HL-60 (cell line): ENCODE data around the gene LAS1L.

ENCODE experiments used
- DNase-seq, 2 experiments: peaks; one replicate each; pipeline ENCODE4 v3.0.0-alpha.2; 2010 to 2020; ENCODE audit warnings: low read depth in 1 of 2, low spot score in 1 of 2
- H3K27ac ChIP-seq: fragments of 250-450 bp; sonication (Bioruptor Pico); replicated peaks from 2 replicates; pipeline ENCODE4 v1.5.1; 2020; ENCODE audit warnings: mild to moderate bottlenecking, moderate library complexity
- H3K27me3 ChIP-seq: fragments of 250-450 bp; sonication (Bioruptor Pico); 2 replicates; pipeline ENCODE4 v1.5.1; 2021; ENCODE audit warnings: mild to moderate bottlenecking, moderate library complexity; ENCODE audit not compliant: insufficient read depth, poor library complexity, severe bottlenecking
- H3K4me3 ChIP-seq: replicated peaks from 2 replicates; pipeline ENCODE4 v1.5.1; 2011; ENCODE audit warnings: mild to moderate bottlenecking, control low read depth, low read length; ENCODE audit not compliant: insufficient read depth
- CTCF ChIP-seq: IDR thresholded peaks from one replicate; pipeline ENCODE4 v1.5.1; 2011; ENCODE audit warnings: low read length, control low read depth, inconsistent platforms; ENCODE audit not compliant: insufficient read depth
- GABPA ChIP-seq: IDR thresholded peaks from 2 replicates; pipeline ENCODE4 v1.6.1; 2012; ENCODE audit warnings: low read depth
- POLR2AphosphoS5 ChIP-seq: IDR thresholded peaks from 2 replicates; pipeline ENCODE4 v1.6.1; 2012; ENCODE audit warnings: low read depth
- SPI1 ChIP-seq: IDR thresholded peaks from 2 replicates; pipeline ENCODE4 v1.6.1; 2012; ENCODE audit warnings: low read depth, mild to moderate bottlenecking, borderline replicate concordance
- TF ChIP-seq, protein P1 (sequence below): IDR thresholded peaks from 2 replicates; pipeline ENCODE4 v1.6.1; 2012; ENCODE audit warnings: low read depth; ENCODE audit not compliant: insufficient replicate concordance

Gene LAS1L

GRCh38 chrX:65517923-65518322 is 16.7 kb downstream of the LAS1L start:
- Histone ChIP-seq H3K4me3 (no peak overlapping the region), H3K27ac (no peak overlapping the region), H3K27me3 (no peaks in the 10 kb centered on the region)
- TF ChIP-seq, protein P1, sequence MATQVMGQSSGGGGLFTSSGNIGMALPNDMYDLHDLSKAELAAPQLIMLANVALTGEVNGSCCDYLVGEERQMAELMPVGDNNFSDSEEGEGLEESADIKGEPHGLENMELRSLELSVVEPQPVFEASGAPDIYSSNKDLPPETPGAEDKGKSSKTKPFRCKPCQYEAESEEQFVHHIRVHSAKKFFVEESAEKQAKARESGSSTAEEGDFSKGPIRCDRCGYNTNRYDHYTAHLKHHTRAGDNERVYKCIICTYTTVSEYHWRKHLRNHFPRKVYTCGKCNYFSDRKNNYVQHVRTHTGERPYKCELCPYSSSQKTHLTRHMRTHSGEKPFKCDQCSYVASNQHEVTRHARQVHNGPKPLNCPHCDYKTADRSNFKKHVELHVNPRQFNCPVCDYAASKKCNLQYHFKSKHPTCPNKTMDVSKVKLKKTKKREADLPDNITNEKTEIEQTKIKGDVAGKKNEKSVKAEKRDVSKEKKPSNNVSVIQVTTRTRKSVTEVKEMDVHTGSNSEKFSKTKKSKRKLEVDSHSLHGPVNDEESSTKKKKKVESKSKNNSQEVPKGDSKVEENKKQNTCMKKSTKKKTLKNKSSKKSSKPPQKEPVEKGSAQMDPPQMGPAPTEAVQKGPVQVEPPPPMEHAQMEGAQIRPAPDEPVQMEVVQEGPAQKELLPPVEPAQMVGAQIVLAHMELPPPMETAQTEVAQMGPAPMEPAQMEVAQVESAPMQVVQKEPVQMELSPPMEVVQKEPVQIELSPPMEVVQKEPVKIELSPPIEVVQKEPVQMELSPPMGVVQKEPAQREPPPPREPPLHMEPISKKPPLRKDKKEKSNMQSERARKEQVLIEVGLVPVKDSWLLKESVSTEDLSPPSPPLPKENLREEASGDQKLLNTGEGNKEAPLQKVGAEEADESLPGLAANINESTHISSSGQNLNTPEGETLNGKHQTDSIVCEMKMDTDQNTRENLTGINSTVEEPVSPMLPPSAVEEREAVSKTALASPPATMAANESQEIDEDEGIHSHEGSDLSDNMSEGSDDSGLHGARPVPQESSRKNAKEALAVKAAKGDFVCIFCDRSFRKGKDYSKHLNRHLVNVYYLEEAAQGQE, result no peak
- no peak for DNase-seq

- Histone ChIP-seq H3K27me3 (no peaks in the 10 kb centered on the region), H3K4me3 (no peak overlapping the region), H3K27ac (no peak overlapping the region)
- TF ChIP-seq POLR2AphosphoS5 (no peak), SPI1 (no peak), GABPA (no peak), CTCF (no peak)
- TF ChIP-seq, protein P1, result no peak
- no peak for DNase-seq
Measured at GRCh38 chrX:65516756-65517155, 17.8 kb downstream of the LAS1L start.

DNA sequence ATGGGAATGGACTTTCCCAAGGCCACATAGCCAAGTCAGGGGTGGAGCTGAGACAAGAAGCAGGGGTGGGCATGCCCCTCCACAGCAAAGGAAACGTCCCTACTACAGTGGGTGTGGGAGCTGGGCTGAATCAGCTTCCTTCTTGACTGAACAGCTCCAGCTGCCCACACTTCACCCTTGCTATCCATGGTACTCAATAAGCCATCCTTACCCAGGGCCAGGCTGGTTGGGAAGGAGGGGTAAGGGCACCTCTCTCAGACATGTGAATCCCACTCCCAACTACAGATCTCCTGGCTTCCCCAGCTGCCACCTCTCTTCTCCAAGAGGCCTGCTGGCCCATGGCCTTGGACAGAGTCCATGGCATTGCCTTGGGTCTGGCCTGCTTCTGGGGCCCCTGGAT is 21.0 kb downstream of the LAS1L start:
- H3K27ac ChIP-seq, result no peak overlapping the region
- no peak overlapping the region for H3K4me3 ChIP-seq
- TF ChIP-seq POLR2AphosphoS5, result no peak
- TF ChIP-seq, protein P1, result no peak
- no peak for TF ChIP-seq GABPA
- TF ChIP-seq CTCF, result no peak
- no peak for TF ChIP-seq SPI1
- no peak for DNase-seq
- H3K27me3 ChIP-seq, result no peaks in the 10 kb centered on the region

DNA sequence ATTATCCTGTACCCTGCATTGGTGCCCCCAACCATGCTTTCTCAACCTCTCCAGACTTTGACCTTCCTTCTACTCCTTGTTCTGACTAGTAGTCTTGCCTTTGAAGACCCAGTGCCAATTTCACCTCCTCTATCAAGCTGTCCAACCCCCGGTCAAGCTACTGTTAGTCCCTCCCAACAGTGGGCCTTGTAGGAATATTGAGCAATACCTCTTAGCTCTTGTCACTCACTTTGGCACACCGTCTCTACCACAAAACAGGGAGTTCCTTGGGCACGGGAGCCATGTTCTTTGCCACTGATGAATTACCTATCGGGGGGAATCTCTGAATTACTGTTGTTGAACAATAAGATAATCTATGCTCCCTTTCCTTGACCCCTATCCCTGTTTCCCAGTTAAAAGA is 25.2 kb downstream of the LAS1L start:
- TF ChIP-seq CTCF (no peak), GABPA (no peak), SPI1 (no peak), POLR2AphosphoS5 (no peak)
- TF ChIP-seq, protein P1, result no peak
- no peak overlapping the region for H3K4me3 ChIP-seq
- H3K27ac ChIP-seq, result no peak overlapping the region
- H3K27me3 ChIP-seq, result no peaks in the 10 kb centered on the region
- no peak for DNase-seq
